KBM-7 (cell line): Measurements from ENCODE around the gene PSMA8.
"Not testable (repeated sequence)": the region's sequence is repeated elsewhere in the genome, so short reads cannot be mapped to it uniquely, and the experiment has no call there.

Source experiments
- DNase-seq: peaks from one replicate; pipeline ENCODE4 v3.0.0-alpha.2; 2015
- in situ Hi-C: fragments of 300-500 bp; cut with MboI; formaldehyde crosslinking; loops from 2 replicates; pipeline ENCODE4 v1.14.3; 2020; ENCODE audit warnings: low sequenced_read_pairs, low pct_unique_long_range_greater_than_20kb, mixed read lengths

The PSMA8 gene

GRCh38 chr18:26226229-26227050 lies 92.8 kb downstream of the PSMA8 start, which contains the start of gene TAF4B:
Gene TAF4B (plus strand): TSS chr18:26226445. CDS start chr18:26226934, 489 bp downstream.
- in situ Hi-C loops = no loop called here
- peak; percentile 96 for DNase-seq

GRCh38 chr18:26227051-26227670 lies 93.5 kb downstream of the PSMA8 start:
- DNase-seq = peak; percentile 47
- in situ Hi-C loops = no loop called here

- peak; percentile 23 for DNase-seq
- in situ Hi-C loops = no loop called here
These were observed 95.0 kb downstream of the PSMA8 start for GRCh38 chr18:26228562-26229260.

DNA sequence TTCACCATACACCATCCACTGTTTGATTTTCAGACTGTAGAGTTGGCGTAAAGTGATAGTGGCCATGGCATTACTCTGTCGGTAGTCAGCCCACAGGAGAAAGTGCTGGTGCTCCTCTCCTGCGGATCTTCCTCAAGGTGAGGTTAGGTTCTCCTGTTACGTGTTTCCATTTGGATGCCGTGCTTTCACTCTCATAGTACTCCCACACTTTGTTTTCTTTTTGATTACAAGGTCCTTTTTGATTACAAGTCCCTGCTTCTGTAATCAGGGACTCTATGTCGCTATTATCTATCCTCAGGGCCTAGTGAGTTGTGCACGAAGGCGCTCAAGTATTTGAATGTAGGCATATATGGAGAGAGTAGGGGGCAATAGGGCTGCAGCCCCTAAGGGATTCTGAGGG lies 96.8 kb downstream of the PSMA8 start:
- no peak for DNase-seq
- in situ Hi-C loops = no loop called here

GRCh38 chr18:26233208-26233607 lies 99.5 kb downstream of the PSMA8 start:
- in situ Hi-C loops = no loop called here

GRCh38 chr18:26237363-26237762 lies 103.7 kb downstream of the PSMA8 start:
- in situ Hi-C loops, DNase-seq: not testable (repeated sequence)

More at GRCh38 chr18:26233208-26233607, 99.5 kb downstream of the PSMA8 start:
- DNase-seq = no peak

DNA sequence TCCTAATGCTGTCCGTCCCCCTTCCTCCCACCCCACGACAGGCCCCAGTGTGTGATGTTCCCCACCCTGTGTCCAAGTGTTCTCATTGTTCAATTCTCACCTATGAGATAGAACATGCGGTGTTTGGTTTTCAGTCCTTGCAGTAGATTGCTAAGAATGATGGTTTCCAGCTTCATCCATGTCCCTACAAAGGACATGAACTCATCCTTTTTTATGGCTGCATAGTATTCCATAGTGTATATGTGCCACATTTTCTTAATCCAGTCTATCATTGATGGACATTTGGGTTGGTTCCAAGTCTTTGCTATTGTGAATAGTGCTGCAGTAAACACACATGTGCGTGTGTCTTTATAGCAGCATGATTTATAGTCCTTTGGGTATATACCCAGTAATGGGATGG lies 105.0 kb downstream of the PSMA8 start:
- DNase-seq, in situ Hi-C loops: not testable (repeated sequence)

DNA sequence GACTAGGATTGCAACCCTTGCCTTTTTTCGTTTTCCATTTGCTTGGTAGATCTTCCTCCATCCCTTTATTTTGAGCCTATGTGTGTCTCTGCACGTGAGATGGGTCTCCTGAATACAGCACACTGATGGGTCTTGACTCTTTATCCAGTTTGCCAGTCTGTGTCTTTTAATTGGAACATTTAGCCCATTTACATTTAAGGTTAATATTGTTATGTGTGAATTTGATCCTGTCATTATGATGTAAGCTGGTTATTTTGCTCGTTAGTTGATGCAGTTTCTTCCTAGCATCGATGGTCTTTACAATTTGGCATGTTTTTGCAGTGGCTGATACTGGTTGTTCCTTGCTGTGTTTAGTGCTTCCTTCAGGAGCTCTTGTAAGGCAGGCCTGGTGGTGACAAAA lies 108.7 kb downstream of the PSMA8 start:
- DNase-seq, in situ Hi-C loops: not testable (repeated sequence)
